Cardiac fibroblast (primary cell): ENCODE results near the gene NEURL3.

ENCODE experiments used
- DNase-seq, 2 donors: peaks; one replicate each; pipeline versions ENCODE4 v3.0.0 to v3.0.0-alpha.2; 2010; ENCODE audit warnings: low read depth in 2 of 2
- H3K4me3 ChIP-seq, 2 donors: replicated peaks in 1 of 2; 1 replicate in 1 of 2; 2 replicates in 1 of 2; pipeline ENCODE4 v1.5.1; 2011; ENCODE audit warnings: low read depth in 2 of 2, low read length in 2 of 2, mild to moderate bottlenecking in 2 of 2, moderate library complexity in 1 of 2
- TF ChIP-seq, protein P1 (sequence below): IDR thresholded peaks from one replicate; pipeline ENCODE4 v1.5.1; 2011; ENCODE audit warnings: low read depth, mild to moderate bottlenecking, low read length, inconsistent platforms

NEURL3 gene

DNA sequence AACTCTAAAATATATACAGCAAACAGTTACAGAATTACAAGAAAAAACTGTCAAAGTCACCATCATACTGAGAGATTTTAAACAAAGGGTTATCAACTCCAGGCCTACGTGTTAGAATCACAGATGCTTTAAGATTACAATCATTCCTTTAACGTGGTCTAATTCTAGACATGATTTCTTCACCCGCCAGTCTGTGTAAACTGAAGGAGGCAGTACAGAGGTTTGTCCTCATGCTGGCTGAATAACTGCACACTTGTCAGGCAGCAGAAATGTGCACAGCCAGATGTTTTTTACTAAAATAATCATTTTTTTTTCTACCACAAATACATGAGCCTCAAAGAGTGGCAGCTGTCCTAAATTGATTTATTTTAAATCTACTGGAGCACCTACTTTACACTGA, 15.5 kb upstream of the NEURL3 start:
- H3K4me3 ChIP-seq, result no peak overlapping the region
- no peak for DNase-seq
- TF ChIP-seq, protein P1, sequence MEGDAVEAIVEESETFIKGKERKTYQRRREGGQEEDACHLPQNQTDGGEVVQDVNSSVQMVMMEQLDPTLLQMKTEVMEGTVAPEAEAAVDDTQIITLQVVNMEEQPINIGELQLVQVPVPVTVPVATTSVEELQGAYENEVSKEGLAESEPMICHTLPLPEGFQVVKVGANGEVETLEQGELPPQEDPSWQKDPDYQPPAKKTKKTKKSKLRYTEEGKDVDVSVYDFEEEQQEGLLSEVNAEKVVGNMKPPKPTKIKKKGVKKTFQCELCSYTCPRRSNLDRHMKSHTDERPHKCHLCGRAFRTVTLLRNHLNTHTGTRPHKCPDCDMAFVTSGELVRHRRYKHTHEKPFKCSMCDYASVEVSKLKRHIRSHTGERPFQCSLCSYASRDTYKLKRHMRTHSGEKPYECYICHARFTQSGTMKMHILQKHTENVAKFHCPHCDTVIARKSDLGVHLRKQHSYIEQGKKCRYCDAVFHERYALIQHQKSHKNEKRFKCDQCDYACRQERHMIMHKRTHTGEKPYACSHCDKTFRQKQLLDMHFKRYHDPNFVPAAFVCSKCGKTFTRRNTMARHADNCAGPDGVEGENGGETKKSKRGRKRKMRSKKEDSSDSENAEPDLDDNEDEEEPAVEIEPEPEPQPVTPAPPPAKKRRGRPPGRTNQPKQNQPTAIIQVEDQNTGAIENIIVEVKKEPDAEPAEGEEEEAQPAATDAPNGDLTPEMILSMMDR, result no peak

- no peak overlapping the region for H3K4me3 ChIP-seq
- TF ChIP-seq, protein P1, result no peak
- DNase-seq, result no peak
Observed at GRCh38 chr2:96520231-96520630, 15.1 kb upstream of the NEURL3 start.

GRCh38 chr2:96517079-96517478, 11.9 kb upstream of the NEURL3 start:
- TF ChIP-seq, protein P1, result no peak
- no peak for DNase-seq
- no peak overlapping the region for H3K4me3 ChIP-seq

DNA sequence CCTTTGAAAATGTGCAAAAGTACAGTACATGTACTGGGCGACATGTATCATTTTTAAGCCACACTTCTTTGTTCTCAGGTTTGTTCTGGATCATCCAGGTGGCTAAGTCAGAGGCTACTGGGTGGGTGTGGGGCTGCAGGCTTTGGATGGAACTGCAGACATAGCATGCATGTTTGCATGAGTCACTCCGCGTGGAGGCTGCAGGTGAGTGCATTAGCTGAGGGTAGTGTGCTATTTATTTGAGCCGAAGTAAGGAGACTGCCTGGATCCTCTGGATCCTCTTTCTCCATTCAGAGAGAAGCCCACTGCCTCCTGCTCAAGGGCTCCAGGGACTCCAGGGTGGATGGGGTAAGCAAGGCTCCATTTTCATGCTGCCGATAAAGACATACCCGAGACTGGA, 9.4 kb upstream of the NEURL3 start:
- DNase-seq, result no peak
- TF ChIP-seq, protein P1, result no peak
- no peak overlapping the region for H3K4me3 ChIP-seq

- TF ChIP-seq, protein P1, result no peak
- no peak for DNase-seq
- no peak overlapping the region for H3K4me3 ChIP-seq
Observed at GRCh38 chr2:96512341-96512740, 7.2 kb upstream of the NEURL3 start.

GRCh38 chr2:96511851-96512250, 6.7 kb upstream of the NEURL3 start:
- TF ChIP-seq, protein P1, result no peak
- no peak overlapping the region for H3K4me3 ChIP-seq
- DNase-seq, result no peak

- TF ChIP-seq, protein P1, result no peak
- H3K4me3 ChIP-seq, result no peak overlapping the region
- DNase-seq, result no peak
Observed at GRCh38 chr2:96510931-96511595, 5.9 kb upstream of the NEURL3 start.
